RPMI8226 (cell line): Measurements from ENCODE around the gene THAP7.
A peak's percentile ranks its signal among the peaks of the same experiment; 100 is the strongest.
"Not testable (repeated sequence)": the region's sequence is repeated elsewhere in the genome, so short reads cannot be mapped to it uniquely, and the experiment has no call there.

ENCODE experiments used
- DNase-seq: peaks from one replicate; pipeline ENCODE4 v3.0.0-alpha.2; 2015

THAP7 gene

GRCh38 chr22:20977019-20977418 is 24.9 kb downstream of the THAP7 start:
- no peak for DNase-seq

GRCh38 chr22:20976291-20976877 is 25.5 kb downstream of the THAP7 start:
- no peak for DNase-seq

- DNase-seq: no peak
Observed at GRCh38 chr22:20975541-20976290, 26.2 kb downstream of the THAP7 start.

- DNase-seq: no peak
Observed at GRCh38 chr22:20974336-20974955, 27.5 kb downstream of the THAP7 start.

GRCh38 chr22:20973634-20974286 is 28.2 kb downstream of the THAP7 start:
- no peak for DNase-seq

GRCh38 chr22:20972933-20973577 is 28.9 kb downstream of the THAP7 start:
- no peak for DNase-seq

GRCh38 chr22:20972014-20972694 is 29.8 kb downstream of the THAP7 start:
- not testable (repeated sequence) for DNase-seq

GRCh38 chr22:20970939-20971657 is 30.8 kb downstream of the THAP7 start:
- no peak for DNase-seq

GRCh38 chr22:20968281-20968977 is 33.5 kb downstream of the THAP7 start:
- peak; percentile 15 for DNase-seq

GRCh38 chr22:20967697-20968211 is 34.2 kb downstream of the THAP7 start:
- DNase-seq: no peak

- DNase-seq: no peak
Observed at GRCh38 chr22:20966883-20967696, 34.8 kb downstream of the THAP7 start, which contains the start of gene AIFM3. AIFM3 (plus strand) TSS chr22:20967255; CDS start chr22:20967945, 690 bp downstream.

GRCh38 chr22:20965888-20966855 is 35.7 kb downstream of the THAP7 start:
- DNase-seq: no peak

- no peak for DNase-seq
Observed at GRCh38 chr22:20965104-20965887, 36.6 kb downstream of the THAP7 start.

GRCh38 chr22:20964799-20965103 is 37.2 kb downstream of the THAP7 start:
- no peak for DNase-seq

- DNase-seq: no peak
Observed at GRCh38 chr22:20964090-20964798, 37.7 kb downstream of the THAP7 start.

GRCh38 chr22:20963201-20964052 is 38.5 kb downstream of the THAP7 start:
- DNase-seq: no peak
